Nephron (organoid): ENCODE measurements around the gene MATN4.

Source experiments
- H3K27ac Mint-ChIP-seq, 3 experiments: 2 replicates each; pipeline ENCODE4 v1.8.0; 2020; ENCODE audit warnings: mixed read lengths in 3 of 3, mild to moderate bottlenecking in 2 of 3, moderate library complexity in 1 of 3
- H3K27me3 Mint-ChIP-seq: 2 replicates; pipeline ENCODE4 v1.8.0; 2021; ENCODE audit warnings: low read depth, mild to moderate bottlenecking, moderate library complexity, mixed read lengths
- H3K36me3 Mint-ChIP-seq: 2 replicates; pipeline ENCODE4 v1.8.0; 2020; ENCODE audit warnings: low read depth, mixed read lengths
- H3K4me1 Mint-ChIP-seq: 2 replicates; pipeline ENCODE4 v1.8.0; 2020; ENCODE audit warnings: mixed read lengths
- H3K4me3 Mint-ChIP-seq, 3 experiments: 2 replicates each; pipeline ENCODE4 v1.8.0; 2020; ENCODE audit warnings: mild to moderate bottlenecking in 3 of 3, mixed read lengths in 3 of 3, moderate library complexity in 2 of 3
- H3K9me3 Mint-ChIP-seq: 2 replicates; pipeline ENCODE4 v1.8.0; 2020; ENCODE audit warnings: mixed read lengths
- TF ChIP-seq, protein P1 (sequence below), 3 experiments: fragments of 200-600 bp; sonication (generic); IDR thresholded peaks; one replicate each; pipeline ENCODE4 v1.5.0; 2021; ENCODE audit warnings: antibody characterized with exemption in 3 of 3; ENCODE audit not compliant: unreplicated experiment in 3 of 3

Gene MATN4

GRCh38 chr20:45345104-45345936, 37.2 kb upstream of the MATN4 start:
- Mint-ChIP-seq H3K27me3 (peaks cover 13% of the 10 kb centered on the region), H3K36me3 (no peaks in the 10 kb centered on the region), H3K9me3 (no peaks in the 10 kb centered on the region), H3K4me3 (peak overlapping the region; percentile 74 to 91 (median 74)), H3K27ac (peak overlapping the region; percentile 82 to 99 (median 91)), H3K4me1 (peaks cover 65% of the 10 kb centered on the region)
- TF ChIP-seq, protein P1, sequence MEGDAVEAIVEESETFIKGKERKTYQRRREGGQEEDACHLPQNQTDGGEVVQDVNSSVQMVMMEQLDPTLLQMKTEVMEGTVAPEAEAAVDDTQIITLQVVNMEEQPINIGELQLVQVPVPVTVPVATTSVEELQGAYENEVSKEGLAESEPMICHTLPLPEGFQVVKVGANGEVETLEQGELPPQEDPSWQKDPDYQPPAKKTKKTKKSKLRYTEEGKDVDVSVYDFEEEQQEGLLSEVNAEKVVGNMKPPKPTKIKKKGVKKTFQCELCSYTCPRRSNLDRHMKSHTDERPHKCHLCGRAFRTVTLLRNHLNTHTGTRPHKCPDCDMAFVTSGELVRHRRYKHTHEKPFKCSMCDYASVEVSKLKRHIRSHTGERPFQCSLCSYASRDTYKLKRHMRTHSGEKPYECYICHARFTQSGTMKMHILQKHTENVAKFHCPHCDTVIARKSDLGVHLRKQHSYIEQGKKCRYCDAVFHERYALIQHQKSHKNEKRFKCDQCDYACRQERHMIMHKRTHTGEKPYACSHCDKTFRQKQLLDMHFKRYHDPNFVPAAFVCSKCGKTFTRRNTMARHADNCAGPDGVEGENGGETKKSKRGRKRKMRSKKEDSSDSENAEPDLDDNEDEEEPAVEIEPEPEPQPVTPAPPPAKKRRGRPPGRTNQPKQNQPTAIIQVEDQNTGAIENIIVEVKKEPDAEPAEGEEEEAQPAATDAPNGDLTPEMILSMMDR (IDR thresholded peaks at IDR 0.05; ENCODE audit: unreplicated experiment in 3 of 3) = no peak

GRCh38 chr20:45344168-45344860, 36.2 kb upstream of the MATN4 start:
- TF ChIP-seq, protein P1 (IDR thresholded peaks at IDR 0.05; ENCODE audit: unreplicated experiment in 3 of 3) = no peak
- Mint-ChIP-seq H3K36me3 (no peaks in the 10 kb centered on the region), H3K4me3 (peak overlapping the region; percentile 54 to 74 (median 72)), H3K9me3 (no peaks in the 10 kb centered on the region), H3K27me3 (peaks cover 13% of the 10 kb centered on the region), H3K27ac (peak overlapping the region; percentile 91 to 99 (median 98)), H3K4me1 (peaks cover 68% of the 10 kb centered on the region)

GRCh38 chr20:45343532-45344167, 35.6 kb upstream of the MATN4 start:
- peaks cover 73% of the 10 kb centered on the region for H3K4me1 Mint-ChIP-seq

GRCh38 chr20:45342855-45343531, 34.9 kb upstream of the MATN4 start:
- peak overlapping the region in 2 of 3 experiments; percentile 68 to 74 for H3K4me3 Mint-ChIP-seq
- H3K27me3 Mint-ChIP-seq = peaks cover 13% of the 10 kb centered on the region
- no peaks in the 10 kb centered on the region for H3K9me3 Mint-ChIP-seq
- H3K36me3 Mint-ChIP-seq = no peaks in the 10 kb centered on the region
- H3K27ac Mint-ChIP-seq = peak overlapping the region; percentile 91 to 99 (median 98)
- TF ChIP-seq, protein P1 (IDR thresholded peaks at IDR 0.05; ENCODE audit: unreplicated experiment in 3 of 3) = no peak
- H3K4me1 Mint-ChIP-seq = peaks cover 80% of the 10 kb centered on the region

More at GRCh38 chr20:45343532-45344167, 35.6 kb upstream of the MATN4 start:
- no peaks in the 10 kb centered on the region for H3K9me3 Mint-ChIP-seq
- H3K36me3 Mint-ChIP-seq = no peaks in the 10 kb centered on the region
- peaks cover 13% of the 10 kb centered on the region for H3K27me3 Mint-ChIP-seq
- peak overlapping the region; percentile 91 to 99 (median 98) for H3K27ac Mint-ChIP-seq
- peak overlapping the region; percentile 12 to 72 (median 68) for H3K4me3 Mint-ChIP-seq
- TF ChIP-seq, protein P1 (IDR thresholded peaks at IDR 0.05; ENCODE audit: unreplicated experiment in 3 of 3) = no peak

GRCh38 chr20:45341939-45342854, 34.1 kb upstream of the MATN4 start:
- Mint-ChIP-seq H3K27me3 (peaks cover 8% of the 10 kb centered on the region), H3K9me3 (no peaks in the 10 kb centered on the region), H3K27ac (peak overlapping the region; percentile 91 to 99 (median 98)), H3K4me3 (peak overlapping the region; percentile 41 to 74 (median 62)), H3K4me1 (peaks cover 82% of the 10 kb centered on the region), H3K36me3 (no peaks in the 10 kb centered on the region)
- TF ChIP-seq, protein P1 (IDR thresholded peaks at IDR 0.05; ENCODE audit: unreplicated experiment in 3 of 3) = no peak
